A549 (cell line): ENCODE measurements around the gene ADGRD1. TPM values are rescaled to one million over a fixed set of nuclear protein-coding genes. Genes with fewer than 3 reads are reported as not detected.

Experiments used
- ATAC-seq, 2 experiments: fragments of 200-7000 bp in 1 of 2; fragments of >200 bp in 1 of 2; cut with Nextera tagmentation in 1 of 2; cut with Tn5 transposase in 1 of 2; 3 replicates each; pipeline versions ENCODE4 v1.8.0 to v1.9.1; 2018 to 2020; ENCODE audit warnings: mild to moderate bottlenecking in 1 of 2, moderate library complexity in 1 of 2
- CTCF ChIA-PET: fragments of 300-600 bp; sonication (Branson Sonifier 250); formaldehyde crosslinking; extraction: SDS; loops from one replicate; lab custom pipeline; 2021; ENCODE audit warnings: antibody characterized with exemption, inconsistent platforms; lab: Yijun Ruan, JAX
- POLR2A ChIA-PET: fragments of 350-600 bp; formaldehyde crosslinking; extraction: SDS; loops from one replicate; lab custom pipeline; 2021; ENCODE audit warnings: antibody characterized with exemption, inconsistent platforms; lab: Yijun Ruan, JAX
- DNase-seq, 2 experiments: peaks; one replicate each; pipeline versions ENCODE4 v3.0.0 to v3.0.0-alpha.2; 2011 to 2016; ENCODE audit warnings: low read depth in 1 of 2, low spot score in 1 of 2
- FAIRE-seq: peaks from 2 replicates; lab custom pipeline; 2011; peaks lifted over from hg19 to GRCh38; lab: Jason Lieb, UNC
- H3K27ac ChIP-seq, 2 experiments: fragments of >200 bp; sonication (Bioruptor Twin); formaldehyde crosslinking; 3 replicates each; pipeline ENCODE4 v1.5.1; 2016 to 2017
- H3K4me1 ChIP-seq: fragments of >200 bp; sonication (Bioruptor Twin); formaldehyde crosslinking; 3 replicates; pipeline ENCODE4 v1.6.1; 2016
- H3K4me2 ChIP-seq: fragments of >200 bp; sonication (Bioruptor Twin); formaldehyde crosslinking; 3 replicates; pipeline ENCODE4 v1.6.1; 2016
- H3K4me3 ChIP-seq: fragments of >200 bp; sonication (Bioruptor Twin); formaldehyde crosslinking; 3 replicates; pipeline ENCODE4 v1.5.1; 2016
- H3K9me3 ChIP-seq: fragments of >200 bp; sonication (Bioruptor Twin); formaldehyde crosslinking; 3 replicates; pipeline ENCODE4 v1.6.1; 2016
- BCL3 ChIP-seq: fragments of >200 bp; sonication (Bioruptor Twin); formaldehyde crosslinking; IDR thresholded peaks from 3 replicates; pipeline ENCODE4 v1.6.1; 2016
- CEBPB ChIP-seq, 2 experiments: fragments of >200 bp in 1 of 2; sonication (Bioruptor Twin) in 1 of 2; formaldehyde crosslinking in 1 of 2; IDR thresholded peaks; 2 replicates each; pipeline ENCODE4 v1.6.1; 2012 to 2016
- CHD2 ChIP-seq: fragments of 150-350 bp; IDR thresholded peaks from 2 replicates; pipeline ENCODE4 v1.6.1; 2014; ENCODE audit warnings: low read length; ENCODE audit not compliant: partially characterized antibody
- FOSB ChIP-seq: fragments of 250-450 bp; sonication (Bioruptor Pico); IDR thresholded peaks from 2 replicates; pipeline ENCODE4 v1.5.0; 2020; ENCODE audit warnings: mild to moderate bottlenecking, moderate library complexity
- PHF8 ChIP-seq: fragments of 200-600 bp; sonication (generic); IDR thresholded peaks from 2 replicates; pipeline ENCODE4 v1.6.1; 2016; ENCODE audit warnings: low read depth, mild to moderate bottlenecking, antibody characterized with exemption, moderate library complexity, borderline replicate concordance
- POLR2A ChIP-seq: IDR thresholded peaks from 2 replicates; pipeline ENCODE4 v1.6.1; 2012; ENCODE audit warnings: mild to moderate bottlenecking, low read length
- RARB ChIP-seq: fragments of 250-450 bp; sonication (Bioruptor Pico); IDR thresholded peaks from 2 replicates; pipeline ENCODE4 v1.8.0; 2021; ENCODE audit warnings: mild to moderate bottlenecking, moderate library complexity
- REST ChIP-seq: fragments of 200-600 bp; sonication (generic); IDR thresholded peaks from 2 replicates; pipeline ENCODE4 v1.6.1; 2016; ENCODE audit warnings: antibody characterized with exemption, mild to moderate bottlenecking, moderate library complexity
- RFX5 ChIP-seq: fragments of 450-650 bp; IDR thresholded peaks from 2 replicates; pipeline ENCODE4 v1.7.1; 2014; ENCODE audit warnings: antibody characterized with exemption, mild to moderate bottlenecking, moderate library complexity
- USF2 ChIP-seq: fragments of 450-650 bp; IDR thresholded peaks from 2 replicates; pipeline ENCODE4 v1.6.1; 2014; ENCODE audit warnings: antibody characterized with exemption
- ZFP36 ChIP-seq: fragments of 450-650 bp; IDR thresholded peaks from 2 replicates; pipeline ENCODE4 v1.6.1; 2014; ENCODE audit warnings: borderline replicate concordance; ENCODE audit not compliant: partially characterized antibody
- ZNF302 ChIP-seq: fragments of 250-450 bp; sonication (Bioruptor Pico); IDR thresholded peaks from 2 replicates; pipeline ENCODE4 v1.9.0; 2021; ENCODE audit warnings: inconsistent platforms, mild to moderate bottlenecking, moderate library complexity
- ZSCAN20 ChIP-seq: fragments of 250-450 bp; sonication (Bioruptor Pico); IDR thresholded peaks from 2 replicates; pipeline ENCODE4 v1.8.0; 2022; ENCODE audit warnings: mild to moderate bottlenecking, moderate library complexity
- WGBS: methylation state at CpG from one replicate; pipeline ENCODE4 v1.1.6; 2017; ENCODE audit errors: missing lambda C conversion rate; 5-methylcytosine and 5-hydroxymethylcytosine counted together
- polyA plus RNA-seq, 4 experiments: library from polyadenylated mRNA; depleted of rRNA in 3 of 4; stranded (reverse); fragments of >200 nt; fragmentation: RNase III in 1 of 4; extraction: RNeasy Plus Mini Kit Qiagen cat#74134 plus additional on column Dnase treatment in 1 of 4; gene quantifications; 2 replicates in 3 of 4; 3 replicates in 1 of 4; pipeline ENCODE4 v1.2.3, GENCODE V29; 2011 to 2017

ADGRD1 gene
- polyA plus RNA-seq, 2 of the 4 experiments (the other 2 are of a cell fraction) = 0.36 to 1.5 TPM

- DNase-seq = no peak
- no peak overlapping the region for H3K27ac ChIP-seq
- ChIA-PET CTCF (interaction anchor here (1.0 to 5.8 kb wide), 4 partner anchors 8 to 733 kb away, joined by 3 to 43 read pairs (median 7); no protein-coding TSS in a partner anchor), POLR2A (no interaction called here)
- ATAC-seq = peak in 1 of 2 experiments; percentile 11; a peak in 2 of 6 replicates
- no peaks in the 10 kb centered on the region for H3K4me1 ChIP-seq
- no peak overlapping the region for H3K4me3 ChIP-seq
- TF ChIP-seq ZNF302 (CRISPR knock-in tag) = no peak
- no peak for TF ChIP-seq REST
- no peak for TF ChIP-seq CEBPB (IDR thresholded peaks at IDR 0.05)
- no peak for TF ChIP-seq RFX5
- TF ChIP-seq ZSCAN20 (CRISPR knock-in tag) = no peak
- no peak for TF ChIP-seq USF2
- no peak for TF ChIP-seq POLR2A
- no peak for TF ChIP-seq PHF8
- no peak for TF ChIP-seq BCL3
- H3K4me2 ChIP-seq = no peak overlapping the region
- no peaks in the 10 kb centered on the region for H3K9me3 ChIP-seq
- FAIRE-seq = no peak
- 42% methylated on average over 20 of the region's 31 CpGs for WGBS
These were observed 143.8 kb downstream of the ADGRD1 start for GRCh38 chr12:131097202-131098177.

- Histone ChIP-seq H3K4me2 (no peak overlapping the region), H3K4me3 (no peak overlapping the region), H3K9me3 (no peaks in the 10 kb centered on the region), H3K4me1 (no peaks in the 10 kb centered on the region)
- no peak for ATAC-seq
- no peak for FAIRE-seq
- TF ChIP-seq CHD2 (no peak), FOSB (no peak), ZFP36 (no peak)
- TF ChIP-seq, all 56 proteins: peak for 0
- CTCF ChIA-PET = no interaction called here
- POLR2A ChIA-PET = no interaction called here
- no peak overlapping the region for H3K27ac ChIP-seq
- WGBS = 46% methylated on average over 19 of the region's 19 CpGs
- DNase-seq = no peak
These were observed 144.7 kb downstream of the ADGRD1 start for GRCh38 chr12:131098178-131098981.

GRCh38 chr12:131100031-131100674 is 146.4 kb downstream of the ADGRD1 start:
- no peaks in the 10 kb centered on the region for H3K9me3 ChIP-seq
- DNase-seq (no peak), FAIRE-seq (no peak), ATAC-seq (no peak)
- H3K27ac ChIP-seq = no peak overlapping the region
- no peak for TF ChIP-seq RARB (CRISPR knock-in tag)
- ChIA-PET CTCF (interaction anchor here (1.3 kb wide), 1 partner anchor 32 kb away, joined by 3 read pairs; no protein-coding TSS in a partner anchor), POLR2A (no interaction called here)
- peaks cover 4% of the 10 kb centered on the region; the same call in 2 of the 3 replicates for H3K4me1 ChIP-seq
- WGBS = 50% methylated on average over 5 of the region's 5 CpGs
- no peak overlapping the region for H3K4me3 ChIP-seq
- no peak overlapping the region for H3K4me2 ChIP-seq
